GM04503 (cell line): ENCODE measurements around the gene OSBPL2.

Experiments
- DNase-seq: peaks from one replicate; pipeline ENCODE4 v3.0.0-alpha.2; 2012; ENCODE audit warnings: low read depth

OSBPL2 gene

DNA sequence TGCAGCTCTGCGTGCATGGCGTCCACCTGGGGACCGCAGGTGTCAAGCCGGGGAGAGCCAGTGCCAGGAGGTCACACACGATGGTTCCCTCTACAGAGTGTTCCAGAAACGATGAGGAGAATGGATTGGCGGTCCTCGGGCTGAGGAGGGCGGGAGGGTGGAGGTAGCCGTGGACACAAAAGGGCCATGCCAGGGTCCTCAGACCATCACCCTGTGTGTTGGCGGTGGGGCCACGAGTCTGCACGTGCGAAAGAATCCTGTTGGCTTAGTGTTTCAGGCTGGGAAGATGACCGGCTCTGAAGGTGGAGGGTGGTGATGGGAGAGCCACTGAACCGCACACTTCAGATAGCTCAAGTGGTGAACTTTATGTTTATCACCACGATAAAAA is 31.9 kb upstream of the OSBPL2 start:
- no peak for DNase-seq

DNA sequence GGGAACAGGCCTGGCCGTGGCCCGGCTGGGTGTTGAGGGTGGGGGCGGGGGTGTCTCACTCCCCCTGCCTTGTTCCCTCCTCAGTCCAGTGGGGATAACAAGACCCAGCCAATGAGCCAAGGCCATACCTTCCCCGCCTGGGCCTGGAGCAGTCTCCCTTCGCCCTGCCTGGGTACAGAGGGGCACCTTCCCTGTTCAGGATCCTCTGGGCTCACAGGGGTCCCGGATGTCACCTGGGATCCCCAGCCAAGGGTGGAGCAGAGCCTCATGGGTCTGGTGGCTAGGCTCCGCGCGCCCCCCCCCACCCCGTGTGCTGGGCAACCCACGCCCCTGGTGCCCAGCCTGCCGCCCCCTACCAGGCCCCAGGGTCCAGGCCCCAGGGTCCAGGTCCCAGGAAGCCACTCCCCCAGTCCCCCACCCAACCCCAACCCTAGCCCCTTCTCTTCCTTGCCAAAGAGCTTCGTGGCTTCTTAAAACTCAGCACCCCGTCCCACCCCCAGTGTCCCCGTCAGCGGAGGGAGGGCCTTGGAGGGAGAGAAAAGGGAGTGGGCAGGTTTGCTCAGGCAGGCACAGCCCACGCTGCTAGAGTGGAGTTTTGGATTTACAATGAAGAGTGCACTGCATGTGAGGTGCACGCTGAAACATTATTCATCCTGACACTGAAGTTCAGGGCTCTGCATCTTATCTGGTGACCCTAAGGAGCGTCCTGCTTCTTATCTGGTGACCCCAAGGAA is 30.1 kb upstream of the OSBPL2 start:
- no peak for DNase-seq

DNA sequence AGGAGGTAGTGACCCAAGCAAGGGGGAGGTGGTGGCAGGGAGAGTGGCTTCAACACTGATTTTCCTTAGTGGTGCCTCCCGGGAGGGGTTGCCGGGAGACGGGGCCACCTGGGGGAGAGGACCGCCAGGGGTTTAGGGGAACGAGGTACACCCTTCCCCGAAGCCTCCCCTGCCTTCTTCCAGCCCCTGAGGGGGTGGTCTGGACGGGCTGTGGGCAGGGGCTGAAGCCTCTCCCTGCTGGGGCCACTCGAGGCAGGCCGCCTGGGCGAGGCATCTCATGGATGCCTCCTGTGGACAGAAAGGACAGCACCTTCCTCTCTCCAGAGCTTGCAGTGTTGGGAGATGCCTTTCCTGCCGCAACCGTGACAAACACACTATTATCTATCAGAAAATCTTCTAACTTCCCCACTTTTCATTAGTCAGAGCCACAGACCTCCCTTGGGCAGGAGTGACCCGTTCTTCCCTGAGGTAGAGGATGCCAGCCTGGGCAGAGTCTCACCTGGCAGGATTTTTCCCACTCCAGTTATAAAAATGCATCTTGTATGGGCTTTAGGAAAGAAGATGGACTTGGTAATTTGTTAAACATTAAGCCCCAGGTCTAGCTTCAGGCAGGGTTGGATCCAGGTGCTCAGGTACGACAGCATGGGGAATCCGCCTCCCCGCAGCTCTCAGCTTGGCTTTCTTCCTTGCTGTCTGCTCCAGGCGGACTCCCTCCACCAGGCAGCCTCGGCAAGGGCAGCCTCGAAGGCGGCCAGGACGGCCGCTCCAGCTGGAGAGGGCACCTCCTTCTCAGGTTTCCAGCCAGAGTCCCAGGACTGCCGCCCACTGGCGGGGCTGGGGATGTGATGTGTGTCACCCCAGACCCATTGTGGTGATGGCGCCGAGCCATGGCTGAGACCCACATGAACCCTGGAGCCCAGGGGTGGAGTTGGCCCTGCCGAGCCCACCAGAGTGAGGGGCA is 29.2 kb upstream of the OSBPL2 start:
- DNase-seq = no peak

DNA sequence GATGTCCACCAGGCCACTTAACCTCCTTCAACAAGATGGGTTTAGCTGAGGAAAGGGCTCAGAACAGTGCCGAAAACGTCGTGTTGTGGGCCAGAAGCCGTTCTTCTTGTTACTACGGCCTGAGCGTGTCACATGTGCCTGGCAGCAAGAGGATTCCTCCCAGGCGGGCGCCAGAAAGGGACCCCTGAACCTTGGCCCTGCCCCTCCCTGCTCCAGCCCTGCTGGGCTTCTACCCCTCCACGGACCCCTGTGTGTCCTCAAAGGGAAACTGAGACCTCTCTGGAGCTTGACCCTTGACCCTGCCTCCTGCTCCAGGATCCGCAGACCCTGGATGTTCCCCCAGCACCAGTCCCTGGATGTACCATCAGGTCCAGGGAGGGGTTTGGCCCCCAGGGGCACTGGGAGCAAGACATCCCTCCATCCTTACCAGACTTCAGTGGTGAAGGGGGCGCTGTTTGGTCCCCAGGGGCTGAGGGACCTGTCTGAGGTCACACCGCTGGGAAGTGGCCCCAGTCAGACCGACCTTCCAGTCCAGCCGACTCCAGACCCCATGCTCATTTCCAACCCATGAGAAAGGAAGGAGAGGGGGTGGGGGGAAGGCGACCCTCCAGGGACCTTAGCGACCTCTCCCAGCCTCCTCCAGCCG is 28.3 kb upstream of the OSBPL2 start:
- no peak for DNase-seq

DNA sequence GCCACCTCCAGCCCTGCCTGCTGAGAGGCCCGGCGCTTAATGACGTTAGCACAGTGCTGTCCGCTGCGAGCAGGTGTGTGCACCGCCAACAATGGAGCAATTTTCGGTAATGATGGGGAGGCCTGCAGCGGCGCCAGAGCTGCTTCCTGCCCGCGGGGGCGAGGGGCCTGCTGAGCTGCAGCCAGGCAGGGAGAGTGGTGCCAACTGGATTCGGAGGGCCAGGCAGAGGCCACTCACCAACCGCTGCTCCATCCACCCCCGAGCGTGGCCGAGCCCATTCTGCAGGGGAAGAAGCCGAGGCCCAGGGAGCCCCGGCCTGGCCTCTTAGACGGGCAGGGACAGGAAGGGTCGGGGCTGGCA is 27.8 kb upstream of the OSBPL2 start:
- no peak for DNase-seq

DNA sequence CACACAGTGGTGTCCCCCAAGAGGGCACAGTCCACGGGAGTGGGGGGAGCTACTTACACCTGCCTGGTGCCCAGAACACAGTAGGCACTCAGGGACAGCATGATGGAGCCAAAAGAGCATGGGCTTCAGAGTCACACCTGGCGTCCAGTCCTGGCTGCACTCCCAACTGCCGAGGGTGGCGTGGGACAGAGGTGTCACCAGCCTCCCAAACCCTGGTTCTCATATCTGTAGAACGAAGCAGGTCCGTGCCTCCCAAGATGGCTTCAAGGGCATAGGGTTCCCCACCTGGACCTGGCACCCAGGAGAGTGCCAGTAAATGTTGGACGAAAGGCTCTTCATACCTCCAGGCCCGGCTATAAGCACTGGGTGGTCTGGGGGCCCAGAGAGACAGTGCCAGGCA is 27.1 kb upstream of the OSBPL2 start:
- no peak for DNase-seq

DNA sequence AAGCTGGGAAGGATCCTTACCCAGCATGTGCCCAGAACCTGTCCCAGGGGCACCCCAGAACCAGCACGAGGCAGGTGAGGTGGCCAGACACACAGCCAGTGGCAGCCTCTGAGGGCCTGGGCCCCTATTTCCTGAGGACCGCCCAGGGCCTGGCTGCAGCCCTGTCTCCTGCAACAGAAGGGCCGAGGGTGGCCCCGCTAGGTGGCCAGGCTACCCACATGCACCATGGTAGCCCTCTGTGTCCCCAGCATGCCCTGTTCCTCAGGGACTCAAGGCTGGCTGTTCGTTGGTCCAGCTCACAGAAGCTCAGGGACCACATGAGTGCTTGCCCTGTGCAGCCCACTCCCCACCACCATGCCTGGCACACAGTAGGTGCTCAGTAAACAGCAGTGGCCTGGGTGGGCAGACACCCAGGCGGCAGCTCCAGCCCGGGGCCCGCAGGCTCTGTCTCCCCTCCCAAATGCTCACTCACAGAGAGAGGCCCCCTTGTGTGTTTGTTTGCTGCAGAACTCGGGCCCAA is 26.5 kb upstream of the OSBPL2 start:
- DNase-seq = no peak

DNA sequence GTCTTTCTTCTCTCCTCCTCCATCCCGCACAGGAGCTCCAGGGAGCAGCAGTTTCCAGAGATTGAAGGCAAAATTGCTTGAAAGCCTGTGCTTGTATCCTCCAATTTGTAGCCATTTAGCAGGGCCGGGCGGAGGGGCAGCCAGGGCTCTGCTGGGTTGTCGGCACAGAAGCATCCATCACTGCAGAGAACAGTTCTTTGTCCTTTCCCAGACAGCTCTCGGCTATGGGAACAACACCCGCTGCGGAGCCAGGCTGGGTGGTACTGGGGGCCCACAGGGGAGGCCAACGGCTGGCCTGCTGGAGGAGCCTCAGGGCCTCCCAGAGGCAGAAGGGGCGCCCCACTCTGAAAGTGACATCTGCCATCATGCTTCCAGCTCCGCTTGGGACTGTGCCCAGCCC is 26.0 kb upstream of the OSBPL2 start:
- no peak for DNase-seq

DNA sequence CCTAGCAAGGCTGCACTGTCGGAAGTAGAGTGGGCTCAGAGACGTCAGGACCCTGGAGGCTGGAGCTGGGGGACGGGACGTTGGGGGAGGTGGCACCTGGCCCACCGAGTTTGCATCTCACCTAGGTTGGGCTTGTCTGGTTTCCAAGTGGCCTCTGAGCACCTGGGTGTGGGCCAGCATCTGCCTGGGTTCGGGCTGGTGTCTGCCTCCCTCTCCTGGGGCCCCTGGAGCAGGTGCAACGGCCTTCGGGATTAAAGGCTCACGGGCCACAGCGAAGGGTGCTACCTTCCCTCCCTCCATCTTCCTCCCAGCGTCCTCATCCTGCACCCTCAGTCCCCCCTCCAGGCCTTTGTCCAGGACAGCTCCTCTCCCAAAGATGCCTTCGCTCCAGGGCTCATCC is 24.3 kb upstream of the OSBPL2 start:
- DNase-seq = no peak

DNA sequence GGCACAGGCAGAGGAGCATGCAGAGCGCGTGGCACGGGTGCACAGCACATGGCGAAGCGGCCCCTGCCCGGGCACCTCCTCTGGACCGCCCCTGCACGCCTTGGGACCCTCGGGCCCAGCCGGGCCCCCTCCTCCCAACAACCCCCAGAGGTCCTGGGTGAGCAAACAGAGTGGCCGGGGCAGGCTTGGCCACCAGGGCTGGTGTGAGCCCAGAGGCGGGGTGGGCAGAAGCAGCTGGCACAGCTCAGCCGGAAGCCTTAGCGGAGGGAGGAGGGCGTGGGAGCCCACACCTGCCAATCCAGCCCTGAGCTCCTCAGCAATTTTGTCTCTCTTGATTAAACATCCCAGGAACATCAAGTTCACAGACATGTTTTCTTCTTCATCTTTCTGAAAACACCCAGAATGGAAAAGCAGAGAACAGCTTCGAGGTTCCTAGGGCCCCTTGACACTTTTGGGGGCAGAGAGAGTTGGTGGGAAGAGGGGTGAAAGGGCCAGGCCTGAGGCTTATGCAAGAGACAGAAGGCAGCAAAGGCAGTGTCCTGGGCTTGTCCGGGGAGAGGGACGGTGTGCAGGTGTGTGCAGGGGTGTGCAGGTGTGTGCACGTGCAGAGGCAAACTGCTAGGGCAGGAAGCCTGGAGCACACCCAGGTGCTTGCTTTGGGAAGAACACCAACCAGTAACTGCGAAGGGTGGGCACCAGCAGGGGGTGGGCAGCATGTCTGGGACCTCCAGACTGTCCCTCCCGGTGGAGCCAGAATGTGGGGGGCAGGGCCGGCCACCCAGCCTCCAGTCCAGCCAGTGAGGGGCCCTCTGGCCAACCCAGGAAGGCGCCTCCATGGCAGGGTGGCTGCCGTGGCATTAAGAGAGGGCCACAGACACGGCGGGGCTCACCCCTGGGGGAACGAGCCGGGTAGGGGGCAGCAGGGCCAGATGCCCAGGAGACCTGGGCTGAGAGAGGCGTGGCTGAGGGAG is 23.0 kb upstream of the OSBPL2 start:
- DNase-seq = no peak

DNA sequence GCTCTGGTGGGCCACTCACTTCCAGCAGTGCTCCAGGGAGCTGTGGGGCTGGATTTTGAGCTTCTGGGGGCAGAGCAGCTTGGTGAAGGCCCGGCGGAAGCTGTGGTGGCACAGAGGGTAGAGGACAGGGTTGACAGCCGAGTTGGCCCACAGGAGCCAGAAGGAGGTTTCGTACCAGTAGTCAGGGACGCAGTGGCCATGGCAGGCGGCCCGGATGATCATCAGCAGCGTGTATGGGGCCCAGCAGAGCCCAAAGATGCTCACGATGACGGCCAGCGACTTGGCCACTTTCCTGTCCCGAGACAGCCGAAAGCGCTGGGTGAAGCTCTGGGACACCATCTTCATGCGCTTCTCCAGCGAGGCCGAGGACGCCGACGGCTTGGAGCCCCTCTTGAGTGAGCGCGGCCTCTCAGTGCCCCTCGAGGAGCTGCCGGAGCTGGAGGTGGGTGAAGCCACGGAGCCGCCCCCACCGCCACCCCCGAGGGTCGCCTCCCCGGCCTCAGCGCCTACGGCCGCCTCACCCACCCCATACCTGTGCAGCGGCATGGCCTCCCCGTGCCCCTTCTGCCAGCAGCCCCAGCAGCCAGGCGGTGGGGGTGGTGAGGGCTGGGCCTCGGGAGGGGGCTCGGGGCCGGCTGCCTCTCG is 22.2 kb upstream of the OSBPL2 start:
- no peak for DNase-seq

DNA sequence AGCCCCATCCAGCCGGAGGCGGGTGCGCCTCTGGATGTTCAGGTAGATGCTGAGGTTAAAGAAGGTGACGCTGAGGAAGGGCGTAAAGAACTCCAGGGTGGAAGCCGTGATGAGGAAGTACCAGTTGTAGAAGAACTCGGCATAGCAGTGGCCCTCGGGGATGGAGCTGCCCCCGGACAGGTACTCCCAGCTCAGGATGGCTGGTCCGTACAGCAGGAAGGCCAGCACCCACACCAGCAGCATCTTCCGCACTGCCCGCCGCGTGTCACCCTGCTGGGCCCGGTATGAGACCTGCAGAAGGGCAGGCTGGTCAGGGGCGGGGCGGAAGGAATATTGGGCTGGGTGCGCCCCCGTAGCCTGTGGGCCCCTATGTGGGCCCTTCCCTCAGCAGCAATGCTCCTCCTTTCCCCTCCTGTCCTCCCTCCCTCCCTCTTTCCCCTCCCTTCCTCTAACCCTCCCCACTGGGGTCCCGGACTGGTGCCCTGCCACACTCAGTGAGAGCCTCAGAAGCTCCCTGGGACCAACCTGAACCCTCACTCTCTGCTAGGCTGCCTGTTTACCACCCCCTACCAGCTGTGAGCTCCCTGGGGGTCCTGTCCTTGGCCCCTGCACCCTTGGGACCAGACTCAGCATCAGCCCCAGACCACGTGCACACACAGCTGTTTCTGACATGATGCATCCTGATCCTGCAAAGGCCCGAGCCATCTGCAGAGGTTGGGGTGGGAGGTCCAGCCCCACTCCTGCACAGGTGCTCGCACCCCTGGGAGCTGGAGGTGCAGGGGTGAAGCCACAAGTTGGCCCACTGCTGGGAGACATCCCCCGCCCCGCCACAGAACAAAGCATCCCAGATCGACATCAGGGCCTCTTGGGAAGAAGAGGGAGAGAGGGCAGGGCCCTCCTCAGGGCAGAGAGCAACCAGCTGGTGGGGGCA is 21.4 kb upstream of the OSBPL2 start:
- no peak for DNase-seq

DNA sequence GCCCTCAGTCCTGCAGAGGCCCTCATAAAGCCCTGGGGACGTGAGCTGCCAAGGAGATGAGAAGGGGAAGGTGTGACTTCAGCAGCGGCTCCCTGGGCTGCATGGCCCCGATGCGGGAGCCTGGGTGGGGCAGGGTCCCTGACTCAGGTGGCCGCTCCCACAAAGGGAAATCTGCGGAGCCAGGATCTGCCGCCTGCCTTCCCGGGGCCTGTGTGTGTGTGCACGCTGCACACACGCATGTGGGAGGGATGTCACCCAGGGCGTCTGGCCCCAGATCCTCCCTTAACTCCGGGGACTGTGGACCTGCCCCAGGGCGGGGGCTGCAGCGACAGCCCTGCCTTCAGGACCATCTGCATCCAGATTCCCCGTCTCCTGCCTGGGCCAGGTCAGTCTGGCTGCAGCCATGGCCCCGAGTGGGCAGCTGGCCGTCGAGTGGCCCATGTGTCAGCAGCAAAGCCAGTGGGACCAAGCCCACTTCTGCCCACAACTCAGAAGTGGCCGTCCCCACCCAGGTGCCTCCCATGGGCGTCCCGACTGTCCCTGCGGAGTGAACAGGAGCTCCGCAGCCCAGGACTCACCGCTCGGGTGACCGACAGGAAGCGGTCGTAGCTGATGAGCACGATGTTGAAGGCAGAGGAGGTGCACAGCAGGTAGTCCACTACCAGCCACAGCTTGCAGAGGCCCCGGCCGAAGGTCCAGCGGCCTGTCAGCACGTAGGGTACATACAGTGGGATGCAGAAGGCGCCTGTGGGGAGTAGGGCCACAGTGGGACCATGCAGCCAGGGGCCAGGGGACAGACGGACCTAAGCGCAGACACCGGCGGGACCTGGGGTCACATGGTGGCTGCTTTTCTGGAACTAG is 20.2 kb upstream of the OSBPL2 start:
- DNase-seq = no peak

DNA sequence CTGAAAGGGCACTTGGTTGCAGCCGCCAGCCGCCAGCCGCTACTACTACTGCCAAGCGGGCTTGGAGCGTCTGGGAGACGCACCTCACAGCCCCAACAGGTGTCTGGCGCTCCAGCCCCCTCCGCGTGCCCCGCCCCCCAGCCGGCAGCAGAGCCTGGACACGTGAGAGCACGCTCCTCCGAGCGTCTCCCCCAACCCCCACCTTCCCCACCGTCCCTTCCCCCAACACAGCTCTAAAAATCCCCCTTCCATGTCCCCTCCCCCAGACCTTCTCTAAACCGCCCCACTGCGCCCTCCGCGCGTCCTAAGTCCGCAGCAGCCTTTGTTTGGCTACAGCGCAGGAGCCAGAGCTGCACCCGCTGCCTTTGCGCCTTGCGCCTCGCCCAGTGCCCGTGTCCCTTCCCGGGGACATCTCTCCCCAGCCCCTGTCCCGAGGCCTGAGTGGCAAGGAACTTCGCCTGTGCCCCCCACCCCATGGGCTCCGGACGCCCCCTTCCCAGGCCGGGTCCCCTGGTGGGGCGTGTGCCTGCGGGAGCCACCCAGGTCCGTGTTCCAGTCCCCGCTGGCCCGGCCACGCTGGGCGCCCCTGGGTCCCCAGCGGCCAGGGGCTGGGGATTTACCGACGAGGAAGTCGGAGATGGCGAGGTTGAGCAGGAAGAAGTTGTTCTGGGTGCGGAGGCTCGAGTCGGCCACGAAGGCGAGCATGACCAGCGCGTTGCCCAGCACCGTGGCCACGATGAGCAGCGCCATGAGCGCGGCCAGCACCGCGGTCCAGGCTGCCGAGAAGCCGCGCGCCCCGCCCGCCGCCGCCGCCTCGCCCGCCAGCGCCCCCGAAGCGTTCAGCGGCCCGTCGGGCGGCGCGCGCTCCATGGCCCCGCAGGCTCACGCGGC is 19.0 kb upstream of the OSBPL2 start:
- DNase-seq = no peak

DNA sequence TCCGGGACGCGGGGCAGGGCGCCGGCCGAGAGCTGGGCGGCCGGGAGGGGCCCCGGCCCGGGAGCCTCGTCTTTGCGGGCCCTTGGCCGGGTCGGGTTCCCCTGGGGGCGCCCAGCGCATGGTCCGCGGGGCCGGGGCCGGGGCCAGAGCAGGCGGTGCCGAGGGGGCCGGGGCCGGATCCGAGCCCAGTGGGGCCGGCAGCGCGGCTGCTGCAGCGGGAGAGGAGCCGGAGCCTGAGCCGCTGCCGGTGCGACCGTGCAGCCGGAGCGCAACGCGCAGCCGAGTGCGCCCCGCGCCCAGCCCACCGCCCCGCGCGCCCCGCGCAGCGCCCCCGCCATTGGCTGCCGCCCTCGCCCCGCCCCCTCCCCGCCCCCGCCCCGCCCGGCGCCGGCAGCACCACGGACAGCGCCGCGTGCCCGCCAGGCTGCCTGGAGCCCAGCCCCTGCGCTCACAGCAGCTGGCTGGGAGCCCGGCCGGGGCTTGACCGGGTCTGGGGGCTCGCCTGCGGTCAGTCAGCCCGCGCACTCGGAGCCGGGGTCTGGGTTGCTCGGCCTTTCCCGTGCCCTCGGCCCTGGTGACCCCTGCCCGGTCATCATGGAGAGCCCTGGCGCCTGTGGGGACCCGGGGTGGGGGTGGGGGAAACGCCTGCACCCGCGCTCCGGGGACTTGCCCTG is 18.2 kb upstream of the OSBPL2 start, which contains the start of gene HRH3:
TSS of gene HRH3 (minus strand) at position 287 of the 674 bp plus-strand sequence. CDS start 308 bp downstream, outside the sequence.
- no peak for DNase-seq

DNA sequence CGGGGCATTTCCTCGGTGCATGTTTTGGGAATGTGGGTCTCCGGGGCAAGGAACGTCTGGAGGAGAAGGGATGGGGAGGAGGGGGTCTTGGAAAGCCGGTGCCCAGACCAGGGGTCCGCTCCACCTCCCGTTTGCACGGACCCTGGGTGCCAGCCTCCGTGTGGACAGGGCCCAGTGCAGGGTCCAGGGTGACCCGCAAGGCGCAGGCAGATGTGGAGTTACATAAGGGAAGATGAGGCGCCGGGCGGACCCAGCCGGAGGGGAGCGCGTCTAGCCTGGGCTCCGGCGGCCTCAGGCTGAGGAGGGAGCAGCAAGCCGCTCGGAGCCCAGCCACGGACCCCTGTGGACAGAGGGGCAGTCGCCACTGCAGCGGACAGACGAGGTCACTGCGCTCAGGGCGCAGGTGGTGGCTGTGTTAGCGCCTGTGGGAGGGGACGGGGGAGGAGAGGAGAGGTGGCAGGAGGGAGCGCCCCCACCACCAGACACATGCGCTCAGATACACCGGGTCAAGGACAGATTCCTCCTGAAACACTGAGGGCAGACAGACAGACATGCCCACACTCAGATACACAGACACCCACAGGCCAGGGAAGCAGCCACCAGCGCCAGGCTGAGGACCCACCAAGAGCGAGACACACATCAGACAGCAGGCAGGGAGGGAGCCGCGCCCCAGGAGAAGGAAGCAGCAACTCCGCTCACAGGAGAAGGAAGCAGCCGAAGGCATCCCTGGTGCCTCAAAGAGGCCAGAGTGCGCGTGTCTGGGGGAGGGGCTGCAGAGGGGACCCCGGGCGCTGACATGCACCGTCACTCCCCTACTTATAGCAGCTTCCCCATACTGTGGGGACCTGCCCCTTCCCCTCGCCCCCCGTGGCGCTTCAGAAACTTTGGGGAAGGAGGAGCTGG is 17.4 kb upstream of the OSBPL2 start:
- DNase-seq = no peak
